GM23338 (cell line): ENCODE results near the gene SCUBE2. TPM values are rescaled to one million over a fixed set of nuclear protein-coding genes. Genes with fewer than 3 reads are reported as not detected.

Experiments
- ATAC-seq: fragments of 200-7000 bp; cut with Tn5 transposase; 3 replicates; pipeline ENCODE4 v1.9.1; 2020
- DNase-seq: peaks from one replicate; pipeline ENCODE4 v3.0.0-alpha.2; 2015; ENCODE audit warnings: low spot score
- H2AFZ ChIP-seq: fragments of 200-600 bp; sonication (generic); 2 replicates; pipeline ENCODE4 v1.8.0; 2016; ENCODE audit warnings: antibody characterized with exemption, mild to moderate bottlenecking, moderate library complexity
- H3F3A ChIP-seq: fragments of 200-600 bp; sonication (generic); replicated peaks from 2 replicates; pipeline ENCODE4 v1.8.0; 2017; ENCODE audit warnings: antibody characterized with exemption, mixed run types, low read depth
- H3K27ac ChIP-seq: fragments of 200-600 bp; sonication (generic); 2 replicates; pipeline ENCODE4 v1.6.1; 2016; ENCODE audit warnings: low read depth
- H3K27me3 ChIP-seq: fragments of 200-600 bp; sonication (generic); 2 replicates; pipeline ENCODE4 v1.8.0; 2016; ENCODE audit warnings: mild to moderate bottlenecking, mixed run types, moderate library complexity; ENCODE audit not compliant: insufficient read depth
- H3K36me3 ChIP-seq: fragments of 200-600 bp; sonication (generic); 2 replicates; pipeline ENCODE4 v1.8.0; 2016; ENCODE audit warnings: mild to moderate bottlenecking; ENCODE audit not compliant: insufficient read depth
- H3K4me1 ChIP-seq: fragments of 200-600 bp; sonication (generic); 2 replicates; pipeline ENCODE4 v1.8.0; 2016; ENCODE audit warnings: mild to moderate bottlenecking, moderate library complexity; ENCODE audit not compliant: insufficient read depth
- H3K4me2 ChIP-seq: fragments of 200-600 bp; sonication (generic); 2 replicates; pipeline ENCODE4 v1.7.1; 2017; ENCODE audit warnings: mixed run types
- H3K4me3 ChIP-seq: fragments of 200-600 bp; sonication (generic); 2 replicates; pipeline ENCODE4 v1.6.1; 2016; ENCODE audit warnings: mixed run types
- H3K79me2 ChIP-seq: fragments of 200-600 bp; sonication (generic); replicated peaks from 2 replicates; pipeline ENCODE4 v1.8.0; 2017; ENCODE audit warnings: mild to moderate bottlenecking; ENCODE audit not compliant: insufficient read depth
- H3K9me2 ChIP-seq: fragments of 200-600 bp; sonication (generic); 2 replicates; pipeline ENCODE4 v1.8.0; 2017; ENCODE audit not compliant: insufficient read depth
- H4K20me1 ChIP-seq: fragments of 200-600 bp; sonication (generic); replicated peaks from 2 replicates; pipeline ENCODE4 v1.8.0; 2017; ENCODE audit warnings: mild to moderate bottlenecking; ENCODE audit not compliant: insufficient read depth
- H3K27ac Mint-ChIP-seq: 2 replicates; pipeline ENCODE4 v1.8.0; 2020; ENCODE audit warnings: inconsistent platforms, mild to moderate bottlenecking, moderate library complexity, mixed read lengths
- H3K27me3 Mint-ChIP-seq: 3 replicates; pipeline ENCODE4 v1.8.0; 2022; ENCODE audit warnings: low read depth, mild to moderate bottlenecking, moderate library complexity, mixed read lengths, inconsistent platforms; ENCODE audit not compliant: insufficient read depth, poor library complexity
- H3K36me3 Mint-ChIP-seq: 3 replicates; pipeline ENCODE4 v1.8.0; 2021; ENCODE audit warnings: low read depth, mild to moderate bottlenecking, inconsistent platforms, moderate library complexity, mixed read lengths
- H3K4me1 Mint-ChIP-seq: 3 replicates; pipeline ENCODE4 v1.8.0; 2020; ENCODE audit warnings: mild to moderate bottlenecking, inconsistent platforms, mixed read lengths
- H3K4me3 Mint-ChIP-seq: 3 replicates; pipeline ENCODE4 v1.8.0; 2021; ENCODE audit warnings: moderate library complexity, mild to moderate bottlenecking, inconsistent platforms, mixed read lengths
- H3K9me3 Mint-ChIP-seq: 3 replicates; pipeline ENCODE4 v1.8.0; 2020; ENCODE audit warnings: moderate library complexity, mild to moderate bottlenecking, inconsistent platforms, mixed read lengths
- CREB1 ChIP-seq: fragments of 250-450 bp; sonication (Bioruptor Pico); IDR thresholded peaks from 2 replicates; pipeline ENCODE4 v1.5.0; 2020; ENCODE audit warnings: low read depth, mild to moderate bottlenecking, moderate library complexity
- EZH2 ChIP-seq: fragments of 200-600 bp; sonication (generic); IDR thresholded peaks from one replicate; pipeline ENCODE4 v1.8.0; 2017; ENCODE audit warnings: antibody characterized with exemption, mild to moderate bottlenecking, low read depth; ENCODE audit not compliant: unreplicated experiment
- EZH2phosphoT487 ChIP-seq: fragments of 200-600 bp; sonication (generic); IDR thresholded peaks from one replicate; pipeline ENCODE4 v1.8.1; 2018; ENCODE audit warnings: antibody characterized with exemption; ENCODE audit not compliant: unreplicated experiment
- JUNB ChIP-seq: IDR thresholded peaks from one replicate; pipeline ENCODE4 v1.6.1; 2016; ENCODE audit warnings: antibody characterized with exemption; ENCODE audit not compliant: unreplicated experiment
- NANOG ChIP-seq: IDR thresholded peaks from 2 replicates; pipeline ENCODE4 v1.6.1; 2016; ENCODE audit warnings: antibody characterized with exemption, borderline replicate concordance
- POLR2AphosphoS5 ChIP-seq: IDR thresholded peaks from 2 replicates; pipeline ENCODE4 v1.6.1; 2016; ENCODE audit warnings: antibody characterized with exemption, low read depth
- STAT1 ChIP-seq: IDR thresholded peaks from one replicate; pipeline ENCODE4 v1.6.1; 2016; ENCODE audit warnings: antibody characterized with exemption; ENCODE audit not compliant: unreplicated experiment
- ZNF114 ChIP-seq: fragments of 250-450 bp; sonication (Bioruptor Pico); IDR thresholded peaks from 2 replicates; pipeline ENCODE4 v1.5.0; 2020; ENCODE audit warnings: mild to moderate bottlenecking, moderate library complexity
- ZNF331 ChIP-seq: fragments of 250-450 bp; sonication (Bioruptor Pico); IDR thresholded peaks from 2 replicates; pipeline ENCODE4 v1.5.0; 2020; ENCODE audit warnings: low read depth, mild to moderate bottlenecking, moderate library complexity
- polyA plus RNA-seq: library from polyadenylated mRNA; unstranded; fragments of >200 nt; fragmentation: Nextera tagmentation; extraction: Ambion mirVana; gene quantifications from 2 replicates; pipeline ENCODE4 v1.2.1, GENCODE V29; 2016
- total RNA-seq: library from RNA; depleted of rRNA; stranded (reverse); fragments of >200 nt; shearing (Covaris generic); gene quantifications from 2 replicates; pipeline ENCODE4 v1.2.3, GENCODE V29; 2014
- TF ChIP-seq, protein P1 (sequence below): IDR thresholded peaks from one replicate; pipeline ENCODE4 v1.6.1; 2018; ENCODE audit warnings: antibody characterized with exemption; ENCODE audit not compliant: unreplicated experiment
- TF ChIP-seq, protein P2 (sequence below): fragments of 250-450 bp; sonication (Bioruptor Pico); IDR thresholded peaks from 2 replicates; pipeline ENCODE4 v1.5.0; 2020; ENCODE audit warnings: mild to moderate bottlenecking, moderate library complexity
- TF ChIP-seq, protein P3 (sequence below): IDR thresholded peaks from 2 replicates; pipeline ENCODE4 v1.6.1; 2016; ENCODE audit warnings: antibody characterized with exemption
- TF ChIP-seq, protein P4 (sequence below), 2 experiments: fragments of 200-600 bp in 1 of 2; sonication (generic) in 1 of 2; conservative IDR thresholded peaks; 2 replicates each; pipeline versions ENCODE4 v1.5.1 to v1.6.1; 2016 to 2017; ENCODE audit warnings: antibody characterized with exemption in 2 of 2, low read depth in 2 of 2, mild to moderate bottlenecking in 2 of 2, moderate library complexity in 1 of 2

The SCUBE2 gene
- total and polyA plus RNA-seq, 2 experiments from 2014 or later, result 0.47 to 0.63 TPM

DNA sequence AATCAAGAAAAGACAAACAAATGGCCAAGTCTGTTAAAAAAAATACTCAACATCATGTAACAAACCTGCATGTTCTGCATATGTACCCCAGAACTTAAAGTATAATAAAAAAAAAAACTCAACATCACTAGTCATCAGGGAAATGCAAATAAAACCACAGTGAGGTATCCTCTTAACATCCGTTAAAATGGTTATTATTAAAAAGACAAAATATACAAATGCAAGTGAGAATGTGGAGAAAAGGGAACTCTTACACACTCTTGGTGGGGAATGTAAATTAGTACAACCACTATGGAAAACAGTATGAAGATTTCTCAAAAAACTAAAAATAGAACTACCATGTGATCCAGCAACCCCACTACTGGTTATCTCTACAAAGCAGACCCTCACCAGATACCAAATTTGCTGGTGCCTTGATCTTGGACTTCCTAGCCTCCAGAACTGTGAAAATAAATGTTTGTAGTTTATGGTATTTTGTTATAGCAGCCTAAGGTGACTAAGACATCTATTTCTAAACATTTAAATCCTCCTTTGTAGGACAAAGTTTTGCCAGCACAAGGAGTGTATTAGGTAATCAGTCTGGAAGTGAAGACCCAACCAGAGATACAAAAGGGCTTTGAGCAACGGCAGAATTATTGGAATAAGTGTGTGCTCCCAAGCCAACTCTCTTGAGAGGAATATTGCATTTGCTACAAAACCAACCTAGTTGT lies 32.4 kb upstream of the SCUBE2 start:
- no peaks in the 10 kb centered on the region; the same call in 1 of the 2 replicates for H3F3A ChIP-seq
- no peak overlapping the region for H3K27ac Mint-ChIP-seq
- H3K4me2 ChIP-seq, result no peak overlapping the region
- no peak for TF ChIP-seq NANOG
- TF ChIP-seq, protein P1, sequence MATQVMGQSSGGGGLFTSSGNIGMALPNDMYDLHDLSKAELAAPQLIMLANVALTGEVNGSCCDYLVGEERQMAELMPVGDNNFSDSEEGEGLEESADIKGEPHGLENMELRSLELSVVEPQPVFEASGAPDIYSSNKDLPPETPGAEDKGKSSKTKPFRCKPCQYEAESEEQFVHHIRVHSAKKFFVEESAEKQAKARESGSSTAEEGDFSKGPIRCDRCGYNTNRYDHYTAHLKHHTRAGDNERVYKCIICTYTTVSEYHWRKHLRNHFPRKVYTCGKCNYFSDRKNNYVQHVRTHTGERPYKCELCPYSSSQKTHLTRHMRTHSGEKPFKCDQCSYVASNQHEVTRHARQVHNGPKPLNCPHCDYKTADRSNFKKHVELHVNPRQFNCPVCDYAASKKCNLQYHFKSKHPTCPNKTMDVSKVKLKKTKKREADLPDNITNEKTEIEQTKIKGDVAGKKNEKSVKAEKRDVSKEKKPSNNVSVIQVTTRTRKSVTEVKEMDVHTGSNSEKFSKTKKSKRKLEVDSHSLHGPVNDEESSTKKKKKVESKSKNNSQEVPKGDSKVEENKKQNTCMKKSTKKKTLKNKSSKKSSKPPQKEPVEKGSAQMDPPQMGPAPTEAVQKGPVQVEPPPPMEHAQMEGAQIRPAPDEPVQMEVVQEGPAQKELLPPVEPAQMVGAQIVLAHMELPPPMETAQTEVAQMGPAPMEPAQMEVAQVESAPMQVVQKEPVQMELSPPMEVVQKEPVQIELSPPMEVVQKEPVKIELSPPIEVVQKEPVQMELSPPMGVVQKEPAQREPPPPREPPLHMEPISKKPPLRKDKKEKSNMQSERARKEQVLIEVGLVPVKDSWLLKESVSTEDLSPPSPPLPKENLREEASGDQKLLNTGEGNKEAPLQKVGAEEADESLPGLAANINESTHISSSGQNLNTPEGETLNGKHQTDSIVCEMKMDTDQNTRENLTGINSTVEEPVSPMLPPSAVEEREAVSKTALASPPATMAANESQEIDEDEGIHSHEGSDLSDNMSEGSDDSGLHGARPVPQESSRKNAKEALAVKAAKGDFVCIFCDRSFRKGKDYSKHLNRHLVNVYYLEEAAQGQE, result no peak
- TF ChIP-seq ZNF114 (CRISPR knock-in tag), result no peak
- TF ChIP-seq, protein P2, sequence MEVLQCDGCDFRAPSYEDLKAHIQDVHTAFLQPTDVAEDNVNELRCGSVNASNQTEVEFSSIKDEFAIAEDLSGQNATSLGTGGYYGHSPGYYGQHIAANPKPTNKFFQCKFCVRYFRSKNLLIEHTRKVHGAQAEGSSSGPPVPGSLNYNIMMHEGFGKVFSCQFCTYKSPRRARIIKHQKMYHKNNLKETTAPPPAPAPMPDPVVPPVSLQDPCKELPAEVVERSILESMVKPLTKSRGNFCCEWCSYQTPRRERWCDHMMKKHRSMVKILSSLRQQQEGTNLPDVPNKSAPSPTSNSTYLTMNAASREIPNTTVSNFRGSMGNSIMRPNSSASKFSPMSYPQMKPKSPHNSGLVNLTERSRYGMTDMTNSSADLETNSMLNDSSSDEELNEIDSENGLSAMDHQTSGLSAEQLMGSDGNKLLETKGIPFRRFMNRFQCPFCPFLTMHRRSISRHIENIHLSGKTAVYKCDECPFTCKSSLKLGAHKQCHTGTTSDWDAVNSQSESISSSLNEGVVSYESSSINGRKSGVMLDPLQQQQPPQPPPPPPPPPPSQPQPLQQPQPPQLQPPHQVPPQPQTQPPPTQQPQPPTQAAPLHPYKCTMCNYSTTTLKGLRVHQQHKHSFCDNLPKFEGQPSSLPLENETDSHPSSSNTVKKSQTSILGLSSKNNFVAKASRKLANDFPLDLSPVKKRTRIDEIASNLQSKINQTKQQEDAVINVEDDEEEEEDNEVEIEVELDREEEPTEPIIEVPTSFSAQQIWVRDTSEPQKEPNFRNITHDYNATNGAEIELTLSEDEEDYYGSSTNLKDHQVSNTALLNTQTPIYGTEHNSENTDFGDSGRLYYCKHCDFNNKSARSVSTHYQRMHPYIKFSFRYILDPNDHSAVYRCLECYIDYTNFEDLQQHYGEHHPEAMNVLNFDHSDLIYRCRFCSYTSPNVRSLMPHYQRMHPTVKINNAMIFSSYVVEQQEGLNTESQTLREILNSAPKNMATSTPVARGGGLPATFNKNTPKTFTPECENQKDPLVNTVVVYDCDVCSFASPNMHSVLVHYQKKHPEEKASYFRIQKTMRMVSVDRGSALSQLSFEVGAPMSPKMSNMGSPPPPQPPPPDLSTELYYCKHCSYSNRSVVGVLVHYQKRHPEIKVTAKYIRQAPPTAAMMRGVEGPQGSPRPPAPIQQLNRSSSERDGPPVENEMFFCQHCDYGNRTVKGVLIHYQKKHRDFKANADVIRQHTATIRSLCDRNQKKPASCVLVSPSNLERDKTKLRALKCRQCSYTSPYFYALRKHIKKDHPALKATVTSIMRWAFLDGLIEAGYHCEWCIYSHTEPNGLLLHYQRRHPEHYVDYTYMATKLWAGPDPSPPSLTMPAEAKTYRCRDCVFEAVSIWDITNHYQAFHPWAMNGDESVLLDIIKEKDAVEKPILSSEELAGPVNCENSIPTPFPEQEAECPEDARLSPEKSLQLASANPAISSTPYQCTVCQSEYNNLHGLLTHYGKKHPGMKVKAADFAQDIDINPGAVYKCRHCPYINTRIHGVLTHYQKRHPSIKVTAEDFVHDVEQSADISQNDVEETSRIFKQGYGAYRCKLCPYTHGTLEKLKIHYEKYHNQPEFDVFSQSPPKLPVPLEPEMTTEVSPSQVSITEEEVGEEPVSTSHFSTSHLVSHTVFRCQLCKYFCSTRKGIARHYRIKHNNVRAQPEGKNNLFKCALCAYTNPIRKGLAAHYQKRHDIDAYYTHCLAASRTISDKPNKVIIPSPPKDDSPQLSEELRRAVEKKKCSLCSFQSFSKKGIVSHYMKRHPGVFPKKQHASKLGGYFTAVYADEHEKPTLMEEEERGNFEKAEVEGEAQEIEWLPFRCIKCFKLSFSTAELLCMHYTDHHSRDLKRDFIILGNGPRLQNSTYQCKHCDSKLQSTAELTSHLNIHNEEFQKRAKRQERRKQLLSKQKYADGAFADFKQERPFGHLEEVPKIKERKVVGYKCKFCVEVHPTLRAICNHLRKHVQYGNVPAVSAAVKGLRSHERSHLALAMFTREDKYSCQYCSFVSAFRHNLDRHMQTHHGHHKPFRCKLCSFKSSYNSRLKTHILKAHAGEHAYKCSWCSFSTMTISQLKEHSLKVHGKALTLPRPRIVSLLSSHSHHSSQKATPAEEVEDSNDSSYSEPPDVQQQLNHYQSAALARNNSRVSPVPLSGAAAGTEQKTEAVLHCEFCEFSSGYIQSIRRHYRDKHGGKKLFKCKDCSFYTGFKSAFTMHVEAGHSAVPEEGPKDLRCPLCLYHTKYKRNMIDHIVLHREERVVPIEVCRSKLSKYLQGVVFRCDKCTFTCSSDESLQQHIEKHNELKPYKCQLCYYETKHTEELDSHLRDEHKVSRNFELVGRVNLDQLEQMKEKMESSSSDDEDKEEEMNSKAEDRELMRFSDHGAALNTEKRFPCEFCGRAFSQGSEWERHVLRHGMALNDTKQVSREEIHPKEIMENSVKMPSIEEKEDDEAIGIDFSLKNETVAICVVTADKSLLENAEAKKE, result no peak
- no peak for TF ChIP-seq ZNF331 (CRISPR knock-in tag)
- no peak for TF ChIP-seq JUNB
- TF ChIP-seq, protein P3, sequence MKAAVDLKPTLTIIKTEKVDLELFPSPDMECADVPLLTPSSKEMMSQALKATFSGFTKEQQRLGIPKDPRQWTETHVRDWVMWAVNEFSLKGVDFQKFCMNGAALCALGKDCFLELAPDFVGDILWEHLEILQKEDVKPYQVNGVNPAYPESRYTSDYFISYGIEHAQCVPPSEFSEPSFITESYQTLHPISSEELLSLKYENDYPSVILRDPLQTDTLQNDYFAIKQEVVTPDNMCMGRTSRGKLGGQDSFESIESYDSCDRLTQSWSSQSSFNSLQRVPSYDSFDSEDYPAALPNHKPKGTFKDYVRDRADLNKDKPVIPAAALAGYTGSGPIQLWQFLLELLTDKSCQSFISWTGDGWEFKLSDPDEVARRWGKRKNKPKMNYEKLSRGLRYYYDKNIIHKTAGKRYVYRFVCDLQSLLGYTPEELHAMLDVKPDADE, result no peak
- TF ChIP-seq EZH2phosphoT487, result no peak
- TF ChIP-seq POLR2AphosphoS5, result no peak
- TF ChIP-seq CREB1 (CRISPR knock-in tag), result no peak
- TF ChIP-seq, protein P4, sequence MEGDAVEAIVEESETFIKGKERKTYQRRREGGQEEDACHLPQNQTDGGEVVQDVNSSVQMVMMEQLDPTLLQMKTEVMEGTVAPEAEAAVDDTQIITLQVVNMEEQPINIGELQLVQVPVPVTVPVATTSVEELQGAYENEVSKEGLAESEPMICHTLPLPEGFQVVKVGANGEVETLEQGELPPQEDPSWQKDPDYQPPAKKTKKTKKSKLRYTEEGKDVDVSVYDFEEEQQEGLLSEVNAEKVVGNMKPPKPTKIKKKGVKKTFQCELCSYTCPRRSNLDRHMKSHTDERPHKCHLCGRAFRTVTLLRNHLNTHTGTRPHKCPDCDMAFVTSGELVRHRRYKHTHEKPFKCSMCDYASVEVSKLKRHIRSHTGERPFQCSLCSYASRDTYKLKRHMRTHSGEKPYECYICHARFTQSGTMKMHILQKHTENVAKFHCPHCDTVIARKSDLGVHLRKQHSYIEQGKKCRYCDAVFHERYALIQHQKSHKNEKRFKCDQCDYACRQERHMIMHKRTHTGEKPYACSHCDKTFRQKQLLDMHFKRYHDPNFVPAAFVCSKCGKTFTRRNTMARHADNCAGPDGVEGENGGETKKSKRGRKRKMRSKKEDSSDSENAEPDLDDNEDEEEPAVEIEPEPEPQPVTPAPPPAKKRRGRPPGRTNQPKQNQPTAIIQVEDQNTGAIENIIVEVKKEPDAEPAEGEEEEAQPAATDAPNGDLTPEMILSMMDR (conservative IDR thresholded peaks at IDR 0.05; ENCODE audit: low read depth in 2 of 2), result no peak
- no peak for TF ChIP-seq EZH2
- TF ChIP-seq STAT1, result no peak
- no peaks in the 10 kb centered on the region for H3K27me3 ChIP-seq
- H4K20me1 ChIP-seq, result no peaks in the 10 kb centered on the region
- no peak overlapping the region for H3K4me3 Mint-ChIP-seq
- no peak overlapping the region for H3K27ac ChIP-seq
- H3K9me3 Mint-ChIP-seq, result peaks cover 4% of the 10 kb centered on the region; the same call in 2 of the 3 replicates
- no peaks in the 10 kb centered on the region for H3K36me3 ChIP-seq
- no peak overlapping the region for H2AFZ ChIP-seq
- H3K4me3 ChIP-seq, result no peak overlapping the region
- H3K36me3 Mint-ChIP-seq, result peaks cover 4% of the 10 kb centered on the region; the same call in 2 of the 3 replicates
- H3K79me2 ChIP-seq, result no peaks in the 10 kb centered on the region
- peaks cover 2% of the 10 kb centered on the region for H3K27me3 Mint-ChIP-seq
- peaks cover 17% of the 10 kb centered on the region for H3K4me1 ChIP-seq
- DNase-seq (no peak), ATAC-seq (no peak)
- H3K9me2 ChIP-seq, result no peaks in the 10 kb centered on the region
- H3K4me1 Mint-ChIP-seq, result peaks cover 30% of the 10 kb centered on the region
